ENCODE measurements around the gene GNAI3.

The GNAI3 gene

GRCh38 chr1:109603229-109603628, 54.8 kb downstream of the GNAI3 start:
- no peak for DNase-seq

- DNase-seq = no peak
These were observed 57.0 kb downstream of the GNAI3 start for GRCh38 chr1:109605381-109605780.

GRCh38 chr1:109609881-109610280, 61.5 kb downstream of the GNAI3 start:
- DNase-seq = no peak

- DNase-seq = no peak
These were observed 62.3 kb downstream of the GNAI3 start for GRCh38 chr1:109610609-109611307.

DNA sequence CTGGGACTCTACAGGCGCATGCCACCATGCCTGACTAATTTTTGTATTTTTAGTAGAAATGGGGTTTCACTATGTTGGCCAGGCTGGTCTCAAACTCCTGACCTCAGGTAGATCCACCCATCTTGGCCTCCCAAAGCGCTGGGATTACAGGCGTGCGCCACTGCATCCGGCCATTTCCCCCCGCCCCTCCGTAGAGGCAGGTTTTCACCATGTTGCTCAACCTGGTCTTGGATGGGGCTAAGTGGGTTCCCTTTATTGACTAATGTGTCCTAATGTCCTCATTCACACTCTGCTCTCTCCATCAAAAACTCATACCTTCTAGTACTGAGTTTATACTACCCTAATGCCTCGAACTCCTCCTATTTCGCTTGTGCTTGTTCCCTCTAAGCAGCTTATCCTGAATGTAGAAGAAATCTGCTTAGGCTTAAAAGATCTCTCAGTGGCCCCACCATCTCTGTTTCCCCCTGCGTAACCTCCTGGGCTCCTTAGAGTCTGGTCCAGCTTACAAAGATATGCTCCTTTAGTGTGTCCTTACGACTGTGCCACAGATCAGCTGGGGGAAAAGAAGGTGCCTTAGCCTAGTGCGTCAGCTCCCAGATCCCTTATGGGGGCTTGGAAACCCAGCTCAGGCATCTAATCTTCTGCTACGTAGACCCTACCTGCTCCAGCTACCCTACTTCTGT, 63.0 kb downstream of the GNAI3 start:
- no peak for DNase-seq

GRCh38 chr1:109613361-109614147, 65.1 kb downstream of the GNAI3 start:
- DNase-seq = no peak

GRCh38 chr1:109615879-109616278, 67.5 kb downstream of the GNAI3 start:
- no peak for DNase-seq

- no peak for DNase-seq
These were observed 68.0 kb downstream of the GNAI3 start for GRCh38 chr1:109616391-109616790.

GRCh38 chr1:109617291-109617801, 68.9 kb downstream of the GNAI3 start:
- no peak for DNase-seq

DNA sequence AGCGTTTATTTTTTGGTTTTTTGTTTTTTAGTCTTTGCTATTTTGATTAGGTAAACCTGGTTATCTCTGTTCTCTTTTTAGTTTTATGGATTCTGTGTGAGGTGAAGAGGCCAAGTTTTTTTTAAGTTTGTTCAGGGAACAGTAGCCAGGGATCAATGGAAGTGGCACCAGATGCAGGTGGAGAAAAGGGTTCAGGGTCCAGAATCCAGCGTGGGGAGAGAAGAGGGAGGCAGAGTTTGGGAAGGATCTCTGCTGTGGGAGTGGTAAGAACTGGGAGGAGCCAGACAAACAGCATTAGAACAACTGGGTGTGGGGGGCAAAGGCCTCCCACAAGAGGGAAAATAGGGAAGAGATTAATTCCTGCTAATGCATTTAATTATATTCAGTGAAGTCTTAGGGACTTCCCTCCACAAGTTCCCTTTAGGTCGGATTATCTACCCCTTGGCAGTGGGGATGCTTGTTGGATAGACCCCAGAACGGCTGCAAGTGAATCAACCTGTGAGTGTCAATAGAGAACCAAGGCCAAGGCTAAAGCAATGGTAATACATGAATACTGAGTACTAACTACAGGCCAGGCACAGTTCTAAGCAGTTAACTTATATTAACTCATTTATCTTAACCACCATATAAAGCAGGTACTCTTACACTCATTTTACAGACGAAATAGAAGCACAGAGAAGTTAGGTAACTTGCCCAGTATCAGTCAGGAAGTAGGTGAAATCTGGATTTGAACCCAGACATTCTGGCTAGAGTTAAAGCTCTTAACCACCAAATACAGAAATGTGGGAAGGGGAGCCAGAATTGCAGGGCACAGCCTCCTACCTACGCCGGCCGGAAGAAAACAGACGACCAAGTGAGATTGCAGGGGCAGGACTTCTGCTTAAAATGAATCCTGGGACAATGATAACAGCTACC, 70.5 kb downstream of the GNAI3 start:
- no peak for DNase-seq

DNA sequence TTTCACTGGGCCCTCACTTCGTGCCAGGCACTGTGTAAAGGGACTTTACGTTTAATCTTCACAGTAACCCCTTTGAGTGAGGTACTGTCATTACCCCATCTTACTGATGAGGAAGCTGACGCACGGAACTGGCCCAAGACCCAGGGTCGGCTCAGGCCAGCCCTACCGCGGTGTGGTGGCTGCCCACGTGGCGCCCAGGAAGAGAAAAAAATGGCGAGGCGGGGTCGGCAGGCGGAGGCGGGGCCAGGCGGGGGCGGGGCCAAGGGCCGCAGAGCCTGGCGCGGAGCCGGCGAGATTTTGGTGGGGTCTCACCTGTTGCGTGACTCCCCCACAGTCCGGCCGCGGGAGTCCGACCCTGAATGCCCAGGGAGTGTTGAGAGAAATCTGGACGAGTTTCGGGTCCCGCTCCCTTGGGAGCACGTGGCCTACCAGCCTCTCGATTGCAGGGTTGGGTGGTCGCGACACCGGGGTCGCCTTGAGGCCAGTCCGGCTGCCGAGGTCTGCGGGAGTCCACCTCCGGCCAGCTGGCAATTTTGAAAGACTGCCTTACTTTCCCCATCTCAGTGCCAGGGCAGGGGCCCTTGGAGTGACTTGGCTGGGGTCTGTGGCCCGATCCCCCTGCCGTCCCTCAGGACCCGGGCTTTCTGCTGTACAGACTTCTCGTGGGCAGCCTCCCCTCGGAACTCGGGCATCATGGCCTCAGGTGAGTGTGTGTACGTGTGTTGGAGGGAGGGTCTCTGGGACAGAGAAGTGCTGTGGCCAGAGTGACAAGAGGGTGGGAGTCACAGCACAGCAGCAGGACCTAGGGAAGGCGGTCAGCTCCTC, 71.4 kb downstream of the GNAI3 start, which contains the start of the genes AMPD2 and GNAT2:
Gene AMPD2 (plus strand): TSS at position 262 of the 825 bp plus-strand sequence. CDS start 1,339 bp downstream, outside the sequence.
Gene GNAT2 (minus strand): TSS at position 41 of the 825 bp plus-strand sequence. CDS start 6,746 bp downstream, outside the sequence.
- DNase-seq = peak; percentile 81

DNA sequence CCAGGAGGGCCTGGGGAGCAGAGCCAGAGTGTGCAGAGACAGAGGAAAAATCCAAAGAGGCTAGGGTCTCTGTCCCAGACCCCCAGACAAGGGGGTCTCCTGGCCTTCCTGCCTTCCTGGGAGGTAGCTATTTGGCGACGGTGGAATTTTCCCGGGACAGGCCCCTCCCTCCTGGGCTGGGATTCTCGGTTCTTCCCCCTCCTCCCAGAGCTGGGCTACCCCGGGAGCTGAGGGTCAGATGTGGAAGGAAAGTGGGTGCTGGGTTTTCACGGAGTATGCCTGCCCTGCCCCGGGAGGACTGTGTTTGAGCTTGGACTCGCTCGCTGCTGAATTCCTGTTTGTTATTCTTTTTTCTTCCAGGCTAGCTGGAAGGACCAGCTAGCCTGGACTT, 72.0 kb downstream of the GNAI3 start:
- DNase-seq = peak; percentile 28

GRCh38 chr1:109620841-109621286, 72.4 kb downstream of the GNAI3 start:
- peak; percentile 99 for DNase-seq

DNA sequence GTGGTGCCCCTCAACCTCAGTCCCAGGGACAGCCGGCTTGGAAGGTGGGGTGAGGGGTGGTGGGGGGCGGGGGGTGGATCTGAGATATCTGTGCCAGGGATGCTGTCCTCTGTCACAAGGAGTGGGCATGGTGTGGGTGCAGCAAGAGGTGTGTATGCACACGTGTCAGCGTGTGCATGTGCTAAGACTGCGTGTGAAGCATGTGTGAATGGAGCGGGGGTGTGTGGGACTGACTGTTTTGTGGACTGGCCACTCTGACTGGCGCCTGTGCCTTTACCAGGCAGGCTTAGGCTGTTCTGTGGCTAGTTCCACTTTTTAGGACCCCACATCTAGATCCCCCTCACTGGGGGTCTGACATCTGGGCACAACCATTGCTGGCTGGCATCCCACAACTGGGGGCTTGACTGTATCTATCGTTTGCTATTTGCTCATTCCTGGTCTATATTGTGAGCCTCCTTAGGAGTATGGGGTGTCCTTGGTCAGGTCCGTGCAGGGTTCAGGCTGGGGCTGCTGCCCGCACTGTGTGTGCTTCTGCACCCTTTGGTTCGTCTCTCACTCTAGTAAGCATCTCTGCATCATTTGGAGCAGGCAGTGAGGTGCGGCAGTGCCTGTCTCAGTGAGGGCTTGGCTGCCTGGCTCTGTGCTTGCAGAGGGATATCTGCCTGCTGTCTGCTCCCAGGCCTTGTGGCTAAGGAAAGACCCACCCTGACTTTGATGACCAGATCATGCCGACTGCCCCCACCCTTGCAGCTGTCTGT, 73.1 kb downstream of the GNAI3 start:
- peak; percentile 43 for DNase-seq

- no peak for DNase-seq
These were observed 73.9 kb downstream of the GNAI3 start for GRCh38 chr1:109622137-109622892.

DNA sequence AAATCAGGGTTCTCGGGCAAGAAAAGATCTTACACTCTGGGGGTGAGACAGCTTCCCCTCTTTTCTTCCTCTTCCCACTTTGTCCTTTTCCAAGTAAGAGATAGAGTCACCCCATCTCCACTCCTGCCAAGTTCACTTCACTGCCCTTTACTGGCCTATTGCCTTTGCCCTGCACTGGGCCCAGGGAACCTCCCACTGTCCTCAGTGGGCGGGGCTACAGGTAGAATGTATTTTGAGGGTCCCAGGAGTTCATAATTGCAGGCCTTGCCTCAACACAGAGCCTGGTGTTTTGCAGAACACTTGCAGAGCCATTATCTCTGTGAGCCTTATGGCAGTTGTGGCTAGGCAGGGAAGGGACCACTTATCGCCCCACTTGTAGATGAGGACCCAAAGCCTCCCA, 74.5 kb downstream of the GNAI3 start:
- DNase-seq = no peak

DNA sequence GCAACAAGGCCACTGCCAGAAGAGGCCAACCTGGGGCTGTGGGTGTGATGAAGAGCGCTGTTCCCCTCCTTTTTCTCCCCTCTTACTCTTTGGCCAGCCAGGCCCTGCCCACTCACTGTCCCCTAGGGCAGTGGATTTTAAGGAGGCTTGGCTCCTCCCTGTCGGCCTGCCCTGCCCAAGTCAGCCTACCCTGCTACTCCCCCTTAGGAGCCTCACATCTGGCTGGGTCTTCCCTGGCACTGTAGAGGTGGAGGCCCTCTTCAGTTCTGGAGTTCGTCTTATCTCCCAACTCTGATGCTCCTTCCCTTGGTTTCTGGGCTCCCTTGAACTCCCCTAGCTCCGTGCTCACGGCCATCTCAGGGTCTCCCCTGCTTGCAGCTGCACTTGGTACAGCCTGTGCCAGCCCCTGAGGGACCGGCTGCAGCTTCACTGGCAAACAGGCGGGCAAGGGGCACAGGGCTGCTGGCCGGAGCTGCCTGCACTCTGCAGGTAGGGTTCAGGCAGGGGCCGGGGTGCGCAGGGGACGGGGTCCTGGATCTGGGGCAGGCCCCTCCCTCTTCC, 75.3 kb downstream of the GNAI3 start:
- no peak for DNase-seq

DNA sequence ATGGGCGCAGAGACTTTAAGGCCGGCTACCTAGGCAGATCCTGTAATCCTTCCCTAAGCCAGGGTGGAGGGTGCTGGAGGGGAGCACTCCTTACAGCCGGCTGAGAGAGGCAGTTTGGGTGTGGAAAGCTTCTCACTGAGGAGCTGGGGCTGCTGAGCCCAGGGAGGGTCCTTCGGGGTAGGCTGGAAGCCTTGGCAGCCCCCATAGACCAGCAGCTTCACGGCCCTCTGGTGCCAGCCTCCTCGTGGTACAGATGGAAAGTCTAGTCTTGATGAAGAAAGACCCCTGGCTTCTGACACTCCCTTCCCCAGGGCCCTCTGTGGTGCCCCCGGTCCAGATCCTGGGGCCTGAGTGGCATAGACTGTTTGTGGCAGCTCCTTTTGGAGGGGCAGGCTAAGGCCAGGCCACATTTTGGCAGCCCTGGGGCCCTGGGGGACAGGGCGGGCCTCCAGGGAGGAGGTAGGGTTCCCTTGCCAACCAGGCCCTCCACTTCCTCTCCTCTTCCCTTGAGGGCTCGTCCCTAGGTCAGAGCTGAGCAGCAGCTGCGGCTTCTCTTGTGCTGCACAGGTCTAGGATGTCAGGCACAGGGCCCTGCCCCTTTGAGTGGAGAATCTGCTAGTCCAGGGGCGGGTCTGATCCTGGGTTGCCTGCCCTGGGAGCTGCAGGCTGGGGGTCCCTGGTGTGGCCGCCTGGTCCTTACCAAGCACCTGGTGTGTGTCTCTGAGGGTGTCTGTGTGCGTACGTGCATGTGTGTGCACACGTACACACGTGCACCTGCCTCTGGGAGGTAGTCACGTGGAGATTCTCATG, 76.0 kb downstream of the GNAI3 start:
- DNase-seq = no peak

All from activated CD4-positive, alpha-beta T cell treated with anti-CD3 and anti-CD28 coated beads for 48 hours (primary cell).